ENCODE results near the gene ZNF541. TPM values are rescaled to one million over a fixed set of nuclear protein-coding genes. Genes with fewer than 3 reads are reported as not detected.

The ZNF541 gene
- total and polyA plus RNA-seq, 2 donors from 2014 or later, result 0.69 to 0.86 TPM

GRCh38 chr19:47608969-47609905 is 36.3 kb upstream of the ZNF541 start, which contains the start of gene BICRA:
Gene BICRA, plus strand, starts transcription at chr19:47609134. Its CDS starts 64,441 bp downstream, at chr19:47673575.
- DNase-seq (peak; percentile 86 to 95 (median 93)), FAIRE-seq (no peak)
- no peaks in the 10 kb centered on the region for H3K9me3 ChIP-seq (ENCODE audit: control insufficient read depth in 2 of 3, insufficient read depth in 1 of 3, low read length in 3 of 3)
- peak within 1 kb of the TSS; percentile 65 to 82 (median 73) for H3K4me3 ChIP-seq (ENCODE audit: low read length in 3 of 3)
- H3K36me3 ChIP-seq (ENCODE audit: control insufficient read depth in 2 of 3, insufficient read depth in 3 of 3, low read length in 3 of 3), result no peaks in the 10 kb centered on the region
- no peak for TF ChIP-seq CTCF (IDR thresholded peaks at IDR 0.05; ENCODE audit: borderline replicate concordance, extremely low read depth, insufficient read depth)
- H3K4me1 ChIP-seq (ENCODE audit: control insufficient read depth in 2 of 3, insufficient read depth in 2 of 3, low read depth in 1 of 3, low read length in 3 of 3), result peaks cover 0 to 9% (median 6%) of the 10 kb centered on the region in 3 donors
- peak within 1 kb of the TSS in 2 of 3 donors; percentile 90 to 93 for H3K9ac ChIP-seq (ENCODE audit: low read length in 3 of 3)
- no peaks in the 10 kb centered on the region for H3K27me3 ChIP-seq (ENCODE audit: control insufficient read depth, insufficient read depth, low read length)
- intact Hi-C loops (cut with DNase I), result no loop called here
- H3K27ac ChIP-seq (ENCODE audit: low read depth in 2 of 2, low read length in 2 of 2), result peak within 1 kb of the TSS; percentile 94 to 97

GRCh38 chr19:47608074-47608918 is 35.3 kb upstream of the ZNF541 start:
- DNase-seq, result peak; percentile 96 to 98 (median 97)
- peak overlapping the region; percentile 65 to 82 (median 73) for H3K4me3 ChIP-seq (ENCODE audit: low read length in 3 of 3)
- H3K9me3 ChIP-seq (ENCODE audit: control insufficient read depth in 2 of 3, insufficient read depth in 1 of 3, low read length in 3 of 3), result no peaks in the 10 kb centered on the region
- H3K27ac ChIP-seq (ENCODE audit: low read depth in 2 of 2, low read length in 2 of 2), result peak overlapping the region; percentile 94 to 97
- no peaks in the 10 kb centered on the region for H3K36me3 ChIP-seq (ENCODE audit: control insufficient read depth in 2 of 3, insufficient read depth in 3 of 3, low read length in 3 of 3)
- no peak for FAIRE-seq
- no peaks in the 10 kb centered on the region for H3K27me3 ChIP-seq (ENCODE audit: control insufficient read depth, insufficient read depth, low read length)
- intact Hi-C loops (cut with DNase I), result no loop called here
- peak overlapping the region; percentile 26 to 93 (median 90) for H3K9ac ChIP-seq (ENCODE audit: low read length in 3 of 3)
- peak; percentile 16 for TF ChIP-seq CTCF (IDR thresholded peaks at IDR 0.05; ENCODE audit: borderline replicate concordance, extremely low read depth, insufficient read depth)
- peaks cover 0 to 9% (median 5%) of the 10 kb centered on the region in 3 donors for H3K4me1 ChIP-seq (ENCODE audit: control insufficient read depth in 2 of 3, insufficient read depth in 2 of 3, low read depth in 1 of 3, low read length in 3 of 3)

GRCh38 chr19:47607564-47608073 is 34.7 kb upstream of the ZNF541 start:
- Histone ChIP-seq H3K4me3 (ENCODE audit: low read length in 3 of 3) (peak overlapping the region; percentile 65 to 82 (median 73)), H3K36me3 (ENCODE audit: control insufficient read depth in 2 of 3, insufficient read depth in 3 of 3, low read length in 3 of 3) (no peaks in the 10 kb centered on the region), H3K27me3 (ENCODE audit: control insufficient read depth, insufficient read depth, low read length) (no peaks in the 10 kb centered on the region), H3K9me3 (ENCODE audit: control insufficient read depth in 2 of 3, insufficient read depth in 1 of 3, low read length in 3 of 3) (no peaks in the 10 kb centered on the region), H3K9ac (ENCODE audit: low read length in 3 of 3) (peak overlapping the region; percentile 26 to 93 (median 90)), H3K27ac (ENCODE audit: low read depth in 2 of 2, low read length in 2 of 2) (peak overlapping the region; percentile 94 to 97), H3K4me1 (ENCODE audit: control insufficient read depth in 2 of 3, insufficient read depth in 2 of 3, low read depth in 1 of 3, low read length in 3 of 3) (peaks cover 0 to 7% (median under 1%) of the 10 kb centered on the region in 3 donors)
- intact Hi-C loops (cut with DNase I), result no loop called here
- no peak for DNase-seq
- no peak for FAIRE-seq
- TF ChIP-seq CTCF (IDR thresholded peaks at IDR 0.05; ENCODE audit: borderline replicate concordance, extremely low read depth, insufficient read depth), result no peak

All from kidney (tissue), 14 donors.